HuH-7 (cell line): Measurements from ENCODE around the gene CST3.
"Not testable (repeated sequence)": the region's sequence is repeated elsewhere in the genome, so short reads cannot be mapped to it uniquely, and the experiment has no call there.

ENCODE experiments used
- DNase-seq: peaks from one replicate; pipeline ENCODE4 v3.0.0; 2011; ENCODE audit warnings: low spot score

The CST3 gene

GRCh38 chr20:23661002-23661429 lies 23.3 kb upstream of the CST3 start:
- no peak for DNase-seq

- DNase-seq: peak; percentile 73
These were observed 22.5 kb upstream of the CST3 start for GRCh38 chr20:23659989-23660837.

- not testable (repeated sequence) for DNase-seq
These were observed 21.8 kb upstream of the CST3 start for GRCh38 chr20:23659610-23659988.

GRCh38 chr20:23658989-23659609 lies 21.3 kb upstream of the CST3 start:
- DNase-seq: no peak

GRCh38 chr20:23658336-23658735 lies 20.6 kb upstream of the CST3 start:
- DNase-seq: no peak

- DNase-seq: no peak
These were observed 19.4 kb upstream of the CST3 start for GRCh38 chr20:23657202-23657601.

- no peak for DNase-seq
These were observed 18.6 kb upstream of the CST3 start for GRCh38 chr20:23656372-23656771.

GRCh38 chr20:23655491-23656211 lies 17.9 kb upstream of the CST3 start:
- DNase-seq: no peak

GRCh38 chr20:23654717-23655116 lies 17.0 kb upstream of the CST3 start:
- no peak for DNase-seq

- DNase-seq: no peak
These were observed 16.2 kb upstream of the CST3 start for GRCh38 chr20:23654000-23654399.

- no peak for DNase-seq
These were observed 15.7 kb upstream of the CST3 start for GRCh38 chr20:23653400-23653938.

GRCh38 chr20:23652926-23653325 lies 15.2 kb upstream of the CST3 start:
- no peak for DNase-seq

GRCh38 chr20:23652371-23652770 lies 14.6 kb upstream of the CST3 start:
- DNase-seq: no peak

GRCh38 chr20:23651117-23651516 lies 13.4 kb upstream of the CST3 start:
- DNase-seq: no peak

- DNase-seq: no peak
These were observed 12.2 kb upstream of the CST3 start for GRCh38 chr20:23649830-23650417.

- DNase-seq: no peak
These were observed 11.5 kb upstream of the CST3 start for GRCh38 chr20:23649242-23649641.

- no peak for DNase-seq
These were observed 9.6 kb upstream of the CST3 start for GRCh38 chr20:23647346-23647745.

GRCh38 chr20:23646106-23646873 lies 8.5 kb upstream of the CST3 start:
- no peak for DNase-seq

- no peak for DNase-seq
These were observed 7.8 kb upstream of the CST3 start for GRCh38 chr20:23645575-23645974.

GRCh38 chr20:23644164-23644563 lies 6.4 kb upstream of the CST3 start:
- DNase-seq: no peak

- DNase-seq: no peak
These were observed 5.9 kb upstream of the CST3 start for GRCh38 chr20:23643659-23644058.
